NCI-H2227 (cell line): Measurements from ENCODE around the gene FAM83B.
"Not testable (repeated sequence)": the region's sequence is repeated elsewhere in the genome, so short reads cannot be mapped to it uniquely, and the experiment has no call there.

Experiments used
- DNase-seq: peaks from one replicate; lab custom pipeline; 2025; ENCODE audit not compliant: unreplicated experiment; lab: John Stamatoyannopoulos, UW

The FAM83B gene

DNA sequence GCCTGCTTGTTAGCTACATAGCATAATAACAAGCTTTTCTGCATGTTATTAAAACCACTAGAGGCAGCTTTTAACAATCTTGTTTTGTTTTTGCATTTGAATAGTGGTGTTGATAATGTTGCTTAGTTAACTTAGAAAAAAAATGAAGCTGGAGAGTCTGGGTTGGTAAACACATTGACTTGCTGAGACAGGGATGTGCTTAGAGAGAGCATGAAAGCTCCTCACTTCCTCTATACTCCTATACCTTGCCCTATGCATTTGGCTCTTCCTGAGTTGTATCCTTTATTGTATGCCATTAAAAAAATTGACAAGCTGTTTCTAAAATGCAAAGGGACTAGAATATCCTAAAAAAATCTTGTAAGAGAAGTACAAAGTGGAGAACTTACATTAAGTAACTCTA is 13.6 kb downstream of the FAM83B start:
- no peak for DNase-seq

GRCh38 chr6:54860739-54861138 is 14.2 kb downstream of the FAM83B start:
- no peak for DNase-seq

DNA sequence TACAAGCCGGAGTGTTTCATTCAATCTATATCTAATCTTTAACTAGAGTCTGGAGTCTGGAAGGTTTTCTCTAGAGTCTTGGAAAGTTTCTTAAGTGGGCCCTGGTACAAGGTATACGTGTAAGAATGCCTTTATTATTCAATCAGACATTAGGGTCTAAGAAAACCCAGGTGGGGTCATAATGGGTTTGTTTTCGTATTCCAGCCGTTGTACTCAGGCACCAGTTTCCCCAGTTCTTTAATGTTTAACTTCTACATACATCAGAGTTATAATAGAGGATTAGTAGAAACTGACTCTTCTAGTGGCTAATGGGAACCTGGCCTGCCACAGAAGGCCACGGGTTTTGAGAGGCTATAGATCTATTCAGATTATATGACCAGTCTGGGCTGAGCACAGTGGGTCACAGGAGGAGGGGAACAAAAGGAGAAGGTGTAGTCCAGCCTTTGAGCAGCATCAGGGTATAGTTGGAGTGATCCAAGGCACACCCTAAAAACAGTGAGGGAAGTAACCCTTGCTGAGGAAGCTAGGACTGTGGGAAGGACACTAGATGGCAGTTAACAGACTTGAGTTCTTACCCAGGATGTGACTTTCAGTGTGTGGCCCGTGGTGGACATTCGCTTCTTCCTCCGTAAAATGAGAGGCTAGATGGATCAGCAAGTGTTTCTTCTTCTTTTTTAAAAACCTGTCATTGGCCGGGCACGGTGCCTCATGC is 15.5 kb downstream of the FAM83B start:
- DNase-seq = no peak

GRCh38 chr6:54864272-54864671 is 17.7 kb downstream of the FAM83B start:
- no peak for DNase-seq

DNA sequence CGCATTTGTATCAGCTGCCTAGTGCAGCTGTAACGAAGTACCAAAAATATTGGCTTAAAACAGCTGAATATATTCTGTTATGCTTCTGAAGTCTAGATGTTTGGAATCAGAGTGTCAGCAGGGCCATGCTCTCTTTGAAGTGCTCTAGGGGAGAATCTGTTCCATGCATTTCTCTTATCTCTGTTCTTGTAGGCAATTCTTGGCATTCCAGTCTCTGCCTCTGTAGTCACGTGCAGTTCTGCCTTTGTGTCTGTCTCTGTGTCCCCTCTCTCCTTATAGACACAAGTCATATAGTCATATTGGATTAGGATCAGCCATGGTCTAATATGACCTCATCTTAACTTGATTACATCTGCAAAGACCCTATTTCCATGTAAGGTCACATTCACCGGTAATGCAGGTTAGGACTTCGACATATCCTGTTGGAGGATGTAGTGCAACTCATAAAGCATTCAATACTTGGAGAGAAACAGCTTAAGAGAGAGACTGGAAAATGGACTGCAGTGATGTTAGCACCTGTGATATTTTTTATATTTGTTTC is 18.6 kb downstream of the FAM83B start:
- DNase-seq = no peak

DNA sequence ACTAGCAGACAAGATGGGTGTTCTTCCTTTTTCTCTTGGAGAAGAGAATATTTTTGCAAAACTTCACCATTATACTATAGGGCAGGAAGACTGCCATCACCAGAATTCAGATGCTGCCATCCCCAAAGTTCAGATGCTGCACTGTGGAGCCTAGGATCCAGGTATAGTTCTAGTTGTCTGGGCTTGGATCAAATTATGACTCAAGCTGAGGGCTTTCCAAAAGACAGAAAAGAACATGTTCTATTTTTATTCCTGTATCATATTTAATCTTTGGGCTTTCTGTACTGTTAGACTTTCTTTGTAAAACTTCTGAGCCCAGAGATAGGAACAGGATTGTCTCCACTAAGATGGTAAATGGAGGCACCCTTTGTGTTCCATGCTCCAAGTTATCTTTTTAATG is 22.0 kb downstream of the FAM83B start:
- no peak for DNase-seq

DNA sequence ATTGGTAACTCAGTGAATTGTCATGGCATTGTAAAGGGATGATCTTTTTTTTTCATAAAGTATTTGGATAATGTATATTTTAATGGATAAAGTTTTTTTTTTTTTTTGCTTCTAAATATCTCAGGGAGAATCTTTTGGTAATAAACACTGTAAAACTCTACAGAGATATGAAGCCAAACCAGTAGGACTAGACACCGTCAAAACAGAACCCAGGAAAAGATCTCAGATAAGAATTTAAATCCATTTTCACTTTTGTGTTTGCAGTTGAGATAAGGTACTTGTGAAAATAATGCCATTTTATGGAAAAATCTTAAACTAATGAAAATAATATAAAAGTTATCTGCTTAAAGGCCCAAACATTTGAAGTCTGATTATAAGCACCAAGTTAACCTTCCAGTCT is 27.0 kb downstream of the FAM83B start:
- no peak for DNase-seq

DNA sequence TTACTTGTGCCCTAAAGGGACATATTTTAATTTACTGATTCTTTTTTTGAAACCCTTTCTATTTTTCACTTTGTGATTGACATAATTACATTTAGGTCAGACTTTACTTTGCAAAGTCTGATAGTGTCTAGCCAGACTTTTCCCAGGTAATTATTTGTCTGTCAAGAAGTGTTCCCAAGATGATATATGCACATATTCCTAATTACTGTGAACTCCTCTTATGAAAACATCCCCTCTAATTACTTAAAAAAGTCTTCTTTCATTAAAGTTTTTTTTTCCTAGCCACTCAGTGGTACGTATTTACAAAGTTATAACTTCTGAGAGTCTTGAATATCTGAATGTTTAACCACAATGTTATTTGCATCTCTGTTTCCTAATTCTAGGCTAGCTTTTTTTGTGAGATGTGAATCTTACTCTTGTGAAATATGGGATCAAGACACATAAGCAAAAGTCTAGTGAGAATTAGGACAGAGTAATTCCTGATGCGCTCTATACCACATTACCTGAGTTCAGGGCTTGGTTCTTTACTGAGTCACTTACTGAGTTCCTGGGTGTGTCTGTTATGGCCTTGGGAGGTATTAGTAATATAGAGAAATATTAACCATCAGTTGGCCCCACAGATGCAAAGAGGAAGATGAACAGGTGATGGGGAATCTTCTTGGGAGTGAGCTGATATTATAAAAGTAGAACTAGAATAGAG is 27.9 kb downstream of the FAM83B start:
- no peak for DNase-seq

GRCh38 chr6:54875539-54875938 is 29.0 kb downstream of the FAM83B start:
- DNase-seq = no peak

DNA sequence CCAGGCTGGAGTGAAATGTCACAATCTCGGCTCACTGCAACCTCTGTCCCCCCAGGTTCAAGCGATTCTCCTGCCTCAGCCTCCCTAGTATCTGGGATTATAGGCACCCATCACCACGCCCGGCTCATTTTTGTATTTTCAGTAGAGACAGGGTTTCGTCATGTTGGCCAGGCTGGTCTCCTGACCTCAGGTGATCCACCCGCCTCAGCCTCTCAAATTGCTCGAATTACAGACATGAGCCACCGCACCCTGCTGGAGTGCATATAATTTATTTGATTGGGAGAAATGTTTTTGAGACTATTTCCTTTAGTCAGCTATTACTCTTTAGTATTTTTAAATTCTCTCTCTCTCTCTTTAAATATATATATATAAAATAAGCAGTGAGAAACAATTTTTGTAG is 29.8 kb downstream of the FAM83B start:
- no peak for DNase-seq

DNA sequence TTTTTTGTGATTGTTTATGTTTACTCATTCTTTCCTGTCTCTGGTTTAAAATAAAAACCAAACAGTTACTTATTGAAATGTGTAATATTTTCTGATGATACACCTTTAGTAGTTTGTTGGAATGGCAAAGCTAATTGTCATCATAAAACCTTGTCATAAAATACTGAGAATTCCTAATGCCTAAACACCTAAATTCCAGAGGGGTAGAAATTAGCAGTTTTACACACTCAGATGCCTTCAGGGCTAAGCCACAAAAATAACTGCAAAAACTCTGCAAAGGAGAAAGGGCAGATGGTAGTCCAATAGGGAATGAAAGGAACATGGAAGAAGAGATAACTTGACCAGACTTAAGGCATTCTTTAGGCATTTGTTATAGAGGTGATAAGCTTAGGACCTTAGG is 30.3 kb downstream of the FAM83B start:
- DNase-seq = no peak

- no peak for DNase-seq
These were observed 31.2 kb downstream of the FAM83B start for GRCh38 chr6:54877713-54878317.

DNA sequence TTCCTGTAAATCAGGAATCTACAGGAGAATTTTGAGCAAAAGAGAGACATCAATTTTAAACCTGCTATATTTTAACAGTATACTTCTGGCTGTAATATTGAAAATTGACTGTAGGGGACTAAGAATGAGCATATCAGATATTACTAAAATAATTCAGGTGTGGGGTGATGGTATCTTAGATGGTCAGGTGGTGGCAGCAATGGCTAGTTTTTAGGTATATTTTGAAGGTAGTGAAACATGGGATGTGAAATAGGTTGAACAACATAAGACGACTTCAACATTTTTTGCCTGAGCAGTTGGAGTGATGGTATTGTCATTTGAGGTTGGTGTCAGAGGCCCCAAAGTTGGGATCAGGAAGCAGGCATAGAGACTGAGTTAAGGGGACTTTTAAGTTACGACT is 32.1 kb downstream of the FAM83B start:
- DNase-seq = no peak

GRCh38 chr6:54879188-54879985 is 32.8 kb downstream of the FAM83B start:
- no peak for DNase-seq

GRCh38 chr6:54881067-54881730 is 34.6 kb downstream of the FAM83B start:
- no peak for DNase-seq

- DNase-seq = not testable (repeated sequence)
These were observed 35.3 kb downstream of the FAM83B start for GRCh38 chr6:54881891-54882290.

GRCh38 chr6:54886932-54887584 is 40.5 kb downstream of the FAM83B start:
- no peak for DNase-seq

GRCh38 chr6:54891536-54891935 is 45.0 kb downstream of the FAM83B start:
- no peak for DNase-seq

GRCh38 chr6:54892831-54893230 is 46.3 kb downstream of the FAM83B start:
- no peak for DNase-seq

DNA sequence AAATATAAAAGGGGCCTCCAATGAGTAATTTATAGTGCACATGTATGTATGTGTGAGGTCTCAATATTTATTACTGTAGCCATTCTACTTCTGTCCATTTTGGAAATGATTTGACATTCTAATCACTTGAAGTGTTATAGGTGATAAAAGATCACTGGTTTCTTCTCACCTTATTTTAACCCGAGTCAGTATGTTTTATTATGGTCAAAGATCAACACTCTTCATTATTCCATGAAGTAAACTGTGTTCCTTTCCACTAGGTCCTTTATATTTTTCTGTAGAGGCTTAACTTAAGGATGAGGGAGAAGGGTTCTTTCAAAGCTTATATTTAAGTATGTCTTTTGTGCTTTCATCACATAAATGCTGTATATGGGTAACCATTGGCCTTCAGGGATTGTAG is 47.2 kb downstream of the FAM83B start:
- no peak for DNase-seq
